ENCODE results near the gene LTN1. TPM values are rescaled to one million over a fixed set of nuclear protein-coding genes. Genes with fewer than 3 reads are reported as not detected.

Gene LTN1
- polyA plus RNA-seq, 12 donors, result 15.6 to 34.5 (median 24.7) TPM; not detected in 1

GRCh38 chr21:28884976-28885852 is 107.5 kb downstream of the LTN1 start:
- peak; percentile 96 for DNase-seq

GRCh38 chr21:28884481-28884880 is 108.2 kb downstream of the LTN1 start:
- no peak for DNase-seq

- DNase-seq, result peak; percentile 1
Measured at GRCh38 chr21:28883931-28884330, 108.7 kb downstream of the LTN1 start.

- DNase-seq, result no peak
Measured at GRCh38 chr21:28882345-28882744, 110.3 kb downstream of the LTN1 start.

Other genes starting within 250 kb of the LTN1 start
- gene RWDD2B, start 26.5 kb upstream of the LTN1 start, polyA plus RNA-seq (ENCODE audit: insufficient read length in 12 of 12), result 10 to 100 TPM in 11 of 12 donors, not detected in 1; 18.4 to 29.5 (median 22.1) TPM
- 10 to 100 TPM in 11 of 12 donors, not detected in 1; 38.9 to 64.5 (median 49.3) TPM for gene USP16, start 31.8 kb upstream of the LTN1 start, polyA plus RNA-seq (ENCODE audit: insufficient read length in 12 of 12)
- 100 to 1,000 TPM in 11 of 12 donors, not detected in 1; 125 to 198 (median 177) TPM for gene CCT8, start 80.8 kb upstream of the LTN1 start, polyA plus RNA-seq (ENCODE audit: insufficient read length in 12 of 12)
- 10 to 100 TPM in 11 of 12 donors, not detected in 1; 26.4 to 96.9 (median 83.5) TPM for gene MAP3K7CL, start 137.8 kb upstream of the LTN1 start, polyA plus RNA-seq (ENCODE audit: insufficient read length in 12 of 12)

All from muscle of arm (tissue), 12 donors.